Measurements from ENCODE around the gene EPHA5.

GRCh38 chr4:65546882-65547416 lies 123.3 kb downstream of the EPHA5 start:
- TF ChIP-seq POLR2AphosphoS5 (IDR thresholded peaks at IDR 0.05; ENCODE audit: low read depth, low read length) (no peak), POLR2A (IDR thresholded peaks at IDR 0.05; ENCODE audit: low read depth, low read length) (no peak)

Data from GM12892 (cell line).